ENCODE measurements around the gene CDH23. TPM values are rescaled to one million over a fixed set of nuclear protein-coding genes. Genes with fewer than 3 reads are reported as not detected.

Gene CDH23
- total and polyA plus RNA-seq, 9 of the 15 experiments (the other 6 are each of a cell fraction or from before 2014, with no cell fraction given) = 0.18 to 1.2 (median 0.47) TPM

DNA sequence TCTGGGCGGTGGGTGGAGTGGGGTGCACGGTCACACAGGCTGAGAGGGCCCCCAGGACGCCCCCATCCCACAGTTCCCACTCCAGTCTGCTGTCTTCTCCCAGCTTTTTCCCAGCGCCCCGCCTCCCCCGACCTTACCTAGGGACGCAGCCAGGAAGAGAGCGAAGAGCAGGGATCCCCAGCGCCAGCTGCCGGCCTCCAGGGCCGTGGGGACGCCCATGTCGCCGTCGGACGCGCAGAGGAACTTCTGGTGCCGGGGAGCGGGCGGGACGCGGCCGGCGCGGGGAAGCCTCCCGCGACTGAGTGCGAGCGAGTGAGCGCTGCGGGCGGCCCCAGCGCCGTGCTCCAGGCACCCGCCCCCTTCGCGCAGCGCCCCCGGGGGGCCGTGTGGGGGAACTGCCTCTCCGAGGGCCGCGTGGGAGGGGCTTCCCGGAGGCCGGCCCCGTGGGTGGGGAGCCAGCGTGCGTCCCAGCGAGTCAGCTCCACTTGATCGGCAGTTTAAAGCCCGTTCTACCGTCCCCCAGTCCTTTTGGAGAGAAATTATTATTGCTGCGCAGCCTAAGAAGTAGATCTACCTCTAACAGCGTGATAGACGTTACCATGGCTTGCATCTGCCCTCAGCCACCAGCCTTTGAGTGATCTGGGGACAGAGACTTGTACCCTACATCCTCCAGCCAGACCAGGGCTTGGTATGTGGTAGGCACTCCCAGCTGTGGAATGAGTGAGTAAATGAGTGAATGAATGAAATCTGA lies 376.7 kb downstream of the CDH23 start, which contains the start of gene VSIR (continued):
- TF ChIP-seq, protein P1, sequence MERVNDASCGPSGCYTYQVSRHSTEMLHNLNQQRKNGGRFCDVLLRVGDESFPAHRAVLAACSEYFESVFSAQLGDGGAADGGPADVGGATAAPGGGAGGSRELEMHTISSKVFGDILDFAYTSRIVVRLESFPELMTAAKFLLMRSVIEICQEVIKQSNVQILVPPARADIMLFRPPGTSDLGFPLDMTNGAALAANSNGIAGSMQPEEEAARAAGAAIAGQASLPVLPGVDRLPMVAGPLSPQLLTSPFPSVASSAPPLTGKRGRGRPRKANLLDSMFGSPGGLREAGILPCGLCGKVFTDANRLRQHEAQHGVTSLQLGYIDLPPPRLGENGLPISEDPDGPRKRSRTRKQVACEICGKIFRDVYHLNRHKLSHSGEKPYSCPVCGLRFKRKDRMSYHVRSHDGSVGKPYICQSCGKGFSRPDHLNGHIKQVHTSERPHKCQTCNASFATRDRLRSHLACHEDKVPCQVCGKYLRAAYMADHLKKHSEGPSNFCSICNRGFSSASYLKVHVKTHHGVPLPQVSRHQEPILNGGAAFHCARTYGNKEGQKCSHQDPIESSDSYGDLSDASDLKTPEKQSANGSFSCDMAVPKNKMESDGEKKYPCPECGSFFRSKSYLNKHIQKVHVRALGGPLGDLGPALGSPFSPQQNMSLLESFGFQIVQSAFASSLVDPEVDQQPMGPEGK (CRISPR knock-in tag; IDR thresholded peaks at IDR 0.05; ENCODE audit: borderline replicate concordance) = no peak
- TF ChIP-seq LCOR (CRISPR knock-in tag; IDR thresholded peaks at IDR 0.05) (peak; percentile 67; the same call in 1 of the 2 replicates), HNRNPUL1 (IDR thresholded peaks at IDR 0.05; ENCODE audit: low read length) (no peak), NFE2L1 (tag; IDR thresholded peaks at IDR 0.05; ENCODE audit: borderline replicate concordance, low read depth) (no peak), MBD2 (IDR thresholded peaks at IDR 0.05; ENCODE audit: borderline replicate concordance, low read depth) (peak; percentile 30; the same call in 1 of the 2 replicates), TAF1 (IDR thresholded peaks at IDR 0.05; ENCODE audit: control insufficient read depth, extremely low read depth, insufficient read depth, low read length, severe bottlenecking) (peak; percentile 68), TAL1 (IDR thresholded peaks at IDR 0.05) (no peak), KLF16 (IDR thresholded peaks at IDR 0.05) (peak; percentile 50; the same call in 1 of the 2 replicates), POLR2B (IDR thresholded peaks at IDR 0.05; ENCODE audit: low read depth, partially characterized antibody) (peak; percentile 66), HNRNPLL (IDR thresholded peaks at IDR 0.05; ENCODE audit: low read depth, low read length, poor library complexity, severe bottlenecking) (peak; percentile 42), ZNF146 (CRISPR knock-in tag; IDR thresholded peaks at IDR 0.05; ENCODE audit: unreplicated experiment) (no peak), CBX1 (IDR thresholded peaks at IDR 0.05; ENCODE audit: low read depth) (peak; percentile 83), SNRNP70 (optimal IDR thresholded peaks at IDR 0.05; ENCODE audit: low read depth, low read length) (no peak), NR3C1 (CRISPR knock-in tag; IDR thresholded peaks at IDR 0.05) (0 out of 2 replicates have a peak, but pooled peaks have one; percentile 61), ELF2 (CRISPR knock-in tag; IDR thresholded peaks at IDR 0.05) (peak; percentile 50; the same call in 1 of the 2 replicates), FOXK1 (CRISPR knock-in tag; IDR thresholded peaks at IDR 0.05; ENCODE audit: borderline replicate concordance) (no peak), ZNF24 (IDR thresholded peaks at IDR 0.05) (peak; percentile 72)
- TF ChIP-seq, protein P2, sequence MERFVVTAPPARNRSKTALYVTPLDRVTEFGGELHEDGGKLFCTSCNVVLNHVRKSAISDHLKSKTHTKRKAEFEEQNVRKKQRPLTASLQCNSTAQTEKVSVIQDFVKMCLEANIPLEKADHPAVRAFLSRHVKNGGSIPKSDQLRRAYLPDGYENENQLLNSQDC (CRISPR knock-in tag; IDR thresholded peaks at IDR 0.05) = no peak
- TF ChIP-seq, protein P3, sequence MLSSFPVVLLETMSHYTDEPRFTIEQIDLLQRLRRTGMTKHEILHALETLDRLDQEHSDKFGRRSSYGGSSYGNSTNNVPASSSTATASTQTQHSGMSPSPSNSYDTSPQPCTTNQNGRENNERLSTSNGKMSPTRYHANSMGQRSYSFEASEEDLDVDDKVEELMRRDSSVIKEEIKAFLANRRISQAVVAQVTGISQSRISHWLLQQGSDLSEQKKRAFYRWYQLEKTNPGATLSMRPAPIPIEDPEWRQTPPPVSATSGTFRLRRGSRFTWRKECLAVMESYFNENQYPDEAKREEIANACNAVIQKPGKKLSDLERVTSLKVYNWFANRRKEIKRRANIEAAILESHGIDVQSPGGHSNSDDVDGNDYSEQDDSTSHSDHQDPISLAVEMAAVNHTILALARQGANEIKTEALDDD (IDR thresholded peaks at IDR 0.05) = no peak
- TF ChIP-seq, protein P4, sequence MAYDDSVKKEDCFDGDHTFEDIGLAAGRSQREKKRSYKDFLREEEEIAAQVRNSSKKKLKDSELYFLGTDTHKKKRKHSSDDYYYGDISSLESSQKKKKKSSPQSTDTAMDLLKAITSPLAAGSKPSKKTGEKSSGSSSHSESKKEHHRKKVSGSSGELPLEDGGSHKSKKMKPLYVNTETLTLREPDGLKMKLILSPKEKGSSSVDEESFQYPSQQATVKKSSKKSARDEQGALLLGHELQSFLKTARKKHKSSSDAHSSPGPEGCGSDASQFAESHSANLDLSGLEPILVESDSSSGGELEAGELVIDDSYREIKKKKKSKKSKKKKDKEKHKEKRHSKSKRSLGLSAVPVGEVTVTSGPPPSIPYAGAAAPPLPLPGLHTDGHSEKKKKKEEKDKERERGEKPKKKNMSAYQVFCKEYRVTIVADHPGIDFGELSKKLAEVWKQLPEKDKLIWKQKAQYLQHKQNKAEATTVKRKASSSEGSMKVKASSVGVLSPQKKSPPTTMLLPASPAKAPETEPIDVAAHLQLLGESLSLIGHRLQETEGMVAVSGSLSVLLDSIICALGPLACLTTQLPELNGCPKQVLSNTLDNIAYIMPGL (CRISPR knock-in tag; IDR thresholded peaks at IDR 0.05) = 0 out of 2 replicates have a peak, but pooled peaks have one; percentile 83
- TF ChIP-seq, protein P5, sequence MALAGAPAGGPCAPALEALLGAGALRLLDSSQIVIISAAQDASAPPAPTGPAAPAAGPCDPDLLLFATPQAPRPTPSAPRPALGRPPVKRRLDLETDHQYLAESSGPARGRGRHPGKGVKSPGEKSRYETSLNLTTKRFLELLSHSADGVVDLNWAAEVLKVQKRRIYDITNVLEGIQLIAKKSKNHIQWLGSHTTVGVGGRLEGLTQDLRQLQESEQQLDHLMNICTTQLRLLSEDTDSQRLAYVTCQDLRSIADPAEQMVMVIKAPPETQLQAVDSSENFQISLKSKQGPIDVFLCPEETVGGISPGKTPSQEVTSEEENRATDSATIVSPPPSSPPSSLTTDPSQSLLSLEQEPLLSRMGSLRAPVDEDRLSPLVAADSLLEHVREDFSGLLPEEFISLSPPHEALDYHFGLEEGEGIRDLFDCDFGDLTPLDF (CRISPR knock-in tag; IDR thresholded peaks at IDR 0.05) = peak; percentile 65; the same call in 1 of the 2 replicates
- TF ChIP-seq, protein P6, sequence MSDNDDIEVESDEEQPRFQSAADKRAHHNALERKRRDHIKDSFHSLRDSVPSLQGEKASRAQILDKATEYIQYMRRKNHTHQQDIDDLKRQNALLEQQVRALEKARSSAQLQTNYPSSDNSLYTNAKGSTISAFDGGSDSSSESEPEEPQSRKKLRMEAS (CRISPR knock-in tag; IDR thresholded peaks at IDR 0.05) = peak; percentile 54
